CD4-positive, alpha-beta T cell treated with Interleukin-15 for 1 hour (primary cell): ENCODE measurements around the gene PLXND1.

Source experiments
- DNase-seq: peaks from one replicate; pipeline ENCODE4 v3.0.0-alpha.2; 2020

Gene PLXND1

DNA sequence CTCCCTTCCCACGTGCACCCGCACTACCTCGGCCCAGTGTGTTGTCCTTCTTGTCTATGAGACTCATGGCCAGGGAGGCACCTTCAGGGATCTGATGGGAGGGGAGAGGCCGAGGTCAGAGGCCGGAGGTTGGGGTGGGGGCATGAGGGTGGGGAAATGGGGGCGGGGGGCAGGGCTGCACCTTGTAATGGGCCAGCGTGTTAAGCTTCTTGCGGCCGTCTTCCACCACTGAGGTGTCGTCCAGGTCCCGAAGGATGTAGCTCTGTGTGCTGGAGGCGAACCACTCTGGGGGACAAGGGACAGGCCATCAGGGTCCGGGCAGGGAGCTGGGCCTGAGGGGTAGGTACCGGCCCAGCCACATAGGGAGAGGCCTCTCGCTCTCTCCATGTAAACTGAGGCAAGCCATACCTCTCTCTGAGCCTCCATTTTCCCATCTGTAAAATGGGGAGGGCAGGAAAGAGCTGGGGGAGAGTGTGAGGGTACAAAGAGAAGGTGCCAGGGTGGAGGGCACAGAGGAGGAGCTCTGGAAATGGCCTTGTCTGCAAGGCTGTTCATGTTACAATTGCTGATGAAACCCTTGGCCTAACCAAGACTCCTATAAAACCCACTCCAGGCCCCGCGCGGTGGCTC lies 44.7 kb downstream of the PLXND1 start:
- no peak for DNase-seq

DNA sequence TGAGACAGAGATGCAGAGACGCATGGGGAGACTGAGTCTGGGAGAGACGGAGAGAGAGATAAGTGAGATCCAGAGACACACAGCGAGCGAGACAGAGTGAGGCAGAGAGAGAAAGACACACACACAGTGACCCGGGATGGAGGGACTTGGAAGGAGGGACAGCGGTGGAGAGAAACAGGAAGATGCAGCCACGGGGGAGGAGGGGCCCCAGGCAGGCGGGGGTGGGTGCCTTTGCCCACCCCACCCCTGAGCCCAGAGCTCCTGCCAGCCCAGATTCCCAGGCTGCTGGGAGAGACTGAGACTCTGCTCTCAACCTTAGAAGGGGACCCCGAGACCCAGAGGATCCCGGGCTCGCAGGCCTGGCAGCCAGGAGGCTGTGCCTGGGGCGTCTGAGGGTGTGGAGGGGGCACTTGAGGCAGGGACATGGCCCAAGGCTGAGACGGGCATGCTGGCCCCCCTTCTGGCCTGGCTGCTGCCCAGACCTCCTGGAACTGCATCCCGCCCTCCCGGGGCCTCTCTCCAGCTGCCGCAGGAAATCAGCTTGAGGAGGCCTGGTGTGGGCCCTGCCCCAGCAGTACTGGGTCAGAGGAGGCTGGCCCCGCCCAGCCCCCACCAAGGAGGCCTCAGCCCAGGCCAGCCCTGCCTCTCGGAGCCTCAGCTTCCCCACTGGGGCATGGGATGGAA lies 45.4 kb downstream of the PLXND1 start:
- no peak for DNase-seq

DNA sequence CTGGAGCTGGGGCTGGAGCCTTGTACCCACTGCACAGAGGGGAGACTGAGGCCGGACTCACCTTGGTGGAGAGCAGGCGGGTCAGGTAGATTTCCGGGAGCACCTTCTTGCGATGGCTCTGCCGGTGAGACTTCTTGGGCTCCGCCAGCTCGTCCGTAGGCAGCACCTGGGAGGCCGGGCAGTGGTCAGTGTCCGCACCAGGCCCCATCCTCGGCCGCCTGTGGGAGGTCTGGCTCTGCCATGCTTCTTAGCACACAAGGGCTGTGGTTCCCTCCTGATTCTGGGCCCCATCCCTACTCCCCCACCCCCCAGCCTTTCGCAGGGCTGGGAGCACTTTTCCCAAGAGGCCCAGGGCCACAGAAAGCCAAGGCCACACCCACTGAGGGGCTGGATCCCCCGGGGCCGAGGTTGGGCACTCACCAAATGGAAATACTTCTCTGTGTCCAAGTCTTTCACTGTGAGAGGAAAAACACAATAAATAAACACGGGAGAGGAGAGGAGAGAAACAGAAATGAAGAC lies 46.1 kb downstream of the PLXND1 start:
- no peak for DNase-seq

DNA sequence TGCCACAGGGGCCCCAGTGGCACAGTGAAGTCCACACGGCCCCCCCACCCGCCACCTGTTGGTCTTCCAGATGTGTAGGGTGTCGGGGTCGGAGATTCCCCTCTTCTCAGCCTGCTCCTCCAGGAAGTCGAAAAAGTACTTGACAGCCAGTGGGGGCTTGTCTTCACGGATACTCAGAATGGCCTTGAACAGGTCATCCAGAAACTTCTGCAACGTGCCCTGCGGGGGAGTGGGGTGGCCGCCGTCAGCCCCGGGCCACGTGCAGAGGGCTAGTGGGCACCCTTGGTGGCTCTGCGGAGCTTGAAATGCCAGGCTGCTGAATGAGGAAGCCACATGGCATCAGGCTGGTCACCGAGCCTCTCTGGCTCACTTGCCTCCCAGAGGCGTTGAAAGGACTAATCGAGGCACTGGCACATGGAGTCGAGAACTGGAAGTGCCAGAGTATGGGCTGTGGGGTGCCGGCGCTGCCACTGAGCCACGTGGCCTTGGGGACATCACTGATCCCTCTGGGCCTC lies 46.9 kb downstream of the PLXND1 start:
- DNase-seq: no peak

DNA sequence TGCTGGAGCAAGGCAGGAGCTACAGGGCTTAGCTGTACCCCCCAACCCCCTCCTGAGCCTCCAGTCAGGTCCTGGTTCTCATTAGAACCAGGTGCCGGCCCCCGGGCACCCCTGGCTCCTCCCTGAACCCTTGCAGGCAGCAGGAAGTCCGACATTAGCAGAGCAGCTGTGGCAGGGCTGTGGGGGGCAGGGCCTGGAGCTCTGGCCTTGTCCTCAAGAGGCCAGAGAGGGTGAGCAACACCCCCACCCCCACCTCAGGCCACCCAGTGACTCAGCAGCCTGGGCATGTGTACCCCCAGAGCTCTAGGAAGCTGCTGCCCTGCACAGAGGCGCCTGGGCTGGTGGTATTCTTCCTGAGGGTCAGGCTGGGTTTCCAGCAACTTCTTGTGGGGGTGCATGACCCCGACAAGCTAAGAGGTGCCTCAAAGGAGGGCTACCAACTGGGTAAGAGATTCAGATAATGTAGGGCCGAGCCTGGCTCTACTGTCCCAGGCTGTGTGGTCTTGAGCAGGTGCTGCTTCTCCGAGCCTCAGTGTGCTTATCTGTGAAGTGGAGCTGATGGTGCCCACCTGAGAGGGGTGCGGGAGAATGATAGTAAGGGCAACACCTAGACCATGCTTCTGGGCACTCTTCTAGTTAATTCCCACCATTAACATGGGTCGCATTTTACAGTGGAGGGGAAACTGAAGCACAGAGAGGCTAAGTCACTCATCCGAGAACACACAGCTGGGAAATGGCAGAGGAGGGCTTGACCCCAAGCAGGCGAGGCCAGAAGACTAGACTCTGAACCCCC lies 47.5 kb downstream of the PLXND1 start:
- DNase-seq: no peak

DNA sequence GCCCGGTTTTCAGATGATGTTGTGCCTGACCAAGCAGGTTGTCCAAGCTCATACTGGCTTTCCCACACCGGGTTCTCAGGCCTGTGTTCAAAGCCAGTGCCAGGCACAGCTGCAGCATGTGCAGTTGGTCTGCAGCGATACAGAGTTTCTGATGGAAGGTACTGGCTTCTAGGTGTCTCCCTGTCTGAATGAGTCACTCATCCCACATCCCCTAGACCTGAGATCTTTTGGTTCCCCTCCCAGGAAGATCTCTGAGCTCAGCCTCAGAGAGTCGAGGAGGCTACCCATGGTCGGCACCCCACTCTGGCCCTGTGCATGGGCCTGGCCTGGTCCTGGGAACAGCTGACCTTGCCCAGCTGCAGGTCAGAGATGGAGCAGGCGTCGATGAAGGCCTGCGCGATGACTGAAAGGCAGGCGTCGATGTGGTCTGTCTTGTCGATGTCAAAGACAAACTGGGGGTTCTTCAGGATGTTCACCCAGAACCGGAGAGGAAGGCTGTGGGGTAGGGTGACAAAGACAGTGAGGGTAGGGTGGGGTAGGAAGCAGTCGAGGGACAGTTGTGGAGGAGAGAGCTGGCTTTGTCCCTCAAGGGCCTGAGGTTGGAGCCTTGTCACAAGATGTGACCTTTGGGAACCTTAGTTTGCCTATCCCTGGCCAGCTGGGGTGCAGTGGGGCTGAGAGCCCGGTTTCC lies 48.2 kb downstream of the PLXND1 start:
- no peak for DNase-seq

DNA sequence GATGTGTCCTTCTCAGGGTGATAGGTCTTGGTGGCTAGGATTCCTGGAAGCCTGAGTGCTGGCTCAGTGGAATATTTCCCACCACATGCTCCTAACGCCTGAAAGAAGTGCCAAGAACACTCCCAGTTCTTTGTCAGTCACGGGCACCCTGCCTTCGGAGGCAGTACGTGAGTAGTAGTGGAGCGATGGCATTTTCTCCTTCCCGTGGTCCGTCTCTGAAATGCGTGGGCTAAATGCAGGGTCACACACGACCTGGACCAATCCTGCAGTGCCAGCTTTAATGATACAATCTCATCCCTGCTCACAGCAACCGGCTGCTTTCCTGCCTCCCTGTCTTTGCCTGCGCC lies 49.0 kb downstream of the PLXND1 start:
- DNase-seq: no peak

DNA sequence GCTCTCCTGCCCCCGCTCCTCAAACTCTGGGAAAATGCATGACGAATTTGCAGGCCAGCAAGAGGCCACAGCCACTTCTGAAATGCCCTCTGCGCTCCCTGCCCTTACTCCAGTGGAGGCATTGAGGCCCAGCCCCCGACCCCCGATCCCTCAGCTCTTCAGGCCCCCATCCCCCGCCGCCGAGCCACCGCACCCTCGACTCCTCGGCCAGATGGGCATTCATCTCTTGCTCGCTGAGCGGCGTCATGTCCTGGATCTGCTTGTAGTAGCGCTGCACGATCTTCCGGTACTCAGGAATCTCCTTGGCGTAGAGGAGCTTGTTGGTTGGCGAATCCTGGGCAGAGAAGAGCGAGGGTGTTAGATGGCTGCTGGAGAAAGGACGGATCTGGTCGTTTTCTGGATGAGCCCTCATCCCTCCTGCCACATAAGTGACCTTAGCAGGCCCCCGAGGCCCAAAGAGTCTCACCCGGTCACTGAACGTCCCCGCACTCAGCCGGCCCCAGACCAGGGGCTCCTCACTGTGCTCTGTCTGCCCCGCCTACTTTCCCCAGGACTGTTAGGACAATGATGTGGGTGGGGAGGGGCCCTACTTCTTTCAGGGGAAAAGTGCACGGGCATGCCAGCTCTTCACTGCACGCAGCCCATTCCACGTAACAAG lies 49.5 kb downstream of the PLXND1 start:
- no peak for DNase-seq

DNA sequence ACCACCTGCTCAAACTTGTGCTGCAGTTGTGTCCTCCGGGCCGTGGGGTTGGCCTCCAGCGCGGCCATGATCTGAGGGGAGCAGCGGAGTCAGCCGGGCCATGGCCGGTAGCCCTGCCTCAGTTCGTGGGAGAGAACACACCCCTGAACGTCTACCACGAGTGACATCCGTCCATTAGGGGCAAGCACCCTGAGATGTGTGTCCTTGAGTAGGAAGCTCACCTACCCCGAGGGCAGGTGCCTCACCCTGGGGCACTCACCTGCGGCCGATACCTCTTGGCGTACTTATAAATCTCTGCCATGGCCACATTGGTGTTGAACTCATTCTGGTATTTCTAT lies 50.1 kb downstream of the PLXND1 start:
- DNase-seq: no peak

DNA sequence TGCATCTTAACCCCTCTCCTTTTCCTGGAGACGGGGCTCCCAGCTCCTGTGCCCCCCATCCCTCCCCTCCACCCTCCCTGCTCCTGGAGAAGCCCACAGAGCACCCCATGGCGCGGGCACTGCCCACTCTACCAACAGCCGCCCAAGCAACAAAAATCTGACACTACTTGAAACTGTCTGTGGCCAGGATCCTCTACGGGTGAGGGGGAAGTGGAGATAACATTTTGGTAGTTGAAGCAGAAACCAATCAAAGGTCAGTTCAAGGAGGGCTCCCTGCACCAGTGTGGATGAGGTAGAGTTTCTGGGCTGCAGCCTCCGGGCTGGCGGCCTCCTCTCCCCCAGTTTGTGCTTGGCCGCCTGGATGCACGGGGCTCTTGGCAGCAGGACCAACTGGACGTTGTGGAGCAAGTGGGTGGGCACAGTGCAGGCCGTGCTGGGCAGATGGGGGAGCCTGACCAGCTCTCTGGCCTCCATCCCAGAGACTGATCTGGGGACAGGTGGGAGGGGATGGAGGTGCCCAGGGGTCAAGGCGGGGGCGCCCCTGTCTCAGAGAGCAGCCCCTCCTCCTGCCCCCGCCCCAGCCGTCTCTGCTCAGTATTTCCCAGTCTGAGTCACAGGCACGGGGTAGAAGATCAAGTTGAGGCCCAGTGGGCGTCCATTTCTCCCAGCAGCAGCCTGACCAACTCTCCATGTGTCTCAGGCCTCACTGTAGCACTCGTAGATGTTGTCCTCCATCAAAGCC lies 50.7 kb downstream of the PLXND1 start:
- DNase-seq: no peak

DNA sequence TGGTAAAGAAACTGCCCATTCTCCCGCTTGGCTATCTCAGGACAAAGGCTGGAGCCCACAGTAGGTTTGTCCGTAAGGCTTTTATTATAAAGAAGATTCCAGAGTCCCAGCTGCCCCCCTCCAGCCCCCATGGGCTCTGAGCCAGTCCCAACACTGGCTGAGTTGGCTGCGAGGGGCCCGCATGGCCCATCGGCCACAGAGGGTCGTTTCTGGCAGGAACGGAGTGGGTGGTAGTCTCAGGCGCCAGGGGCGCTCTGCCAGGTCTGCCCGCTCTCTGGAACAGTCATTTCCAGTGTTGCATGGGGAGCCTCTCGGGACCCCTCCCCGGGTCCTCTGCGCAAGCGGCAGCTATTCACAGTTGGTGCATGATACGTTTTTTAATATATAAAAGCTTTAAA lies 51.3 kb downstream of the PLXND1 start:
- no peak for DNase-seq

DNA sequence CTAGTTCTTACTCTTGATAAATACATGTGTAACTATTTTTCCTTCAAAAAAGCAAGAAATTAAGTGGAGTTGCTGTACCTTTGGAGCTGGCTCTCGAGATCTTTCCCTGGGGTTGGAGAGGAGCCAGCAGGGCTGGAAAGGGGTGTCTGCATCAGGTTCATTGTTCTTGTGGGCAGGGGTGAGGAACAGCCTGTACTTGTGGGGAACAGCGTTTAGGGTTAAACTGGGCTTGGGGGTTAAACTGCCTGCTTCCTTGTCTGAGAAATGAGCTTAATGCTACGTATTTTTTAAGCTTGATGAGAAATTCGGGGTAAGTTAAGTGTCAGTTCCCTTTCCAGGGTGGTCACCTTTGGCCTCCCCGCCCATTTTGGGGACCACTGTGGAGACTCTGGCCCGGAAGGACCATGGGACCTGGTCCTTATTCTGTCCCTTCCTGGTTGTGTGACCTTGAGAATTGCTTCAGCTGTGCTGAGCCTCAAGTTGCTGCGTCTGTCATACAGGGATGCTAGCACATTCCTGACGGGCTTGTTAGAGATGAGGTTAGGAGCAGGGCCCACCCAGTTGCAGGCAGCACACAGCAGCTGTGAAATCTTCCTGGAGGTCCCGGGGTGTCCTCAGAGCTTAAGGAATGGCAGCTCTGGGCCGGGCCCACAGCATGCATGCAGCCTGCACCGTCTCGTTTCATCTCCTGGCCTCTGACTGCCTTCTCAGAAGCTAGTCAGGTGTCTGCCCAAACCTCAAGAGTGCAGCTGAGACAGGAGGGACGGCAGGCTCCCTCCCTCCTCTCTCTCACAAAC lies 51.9 kb downstream of the PLXND1 start:
- no peak for DNase-seq

DNA sequence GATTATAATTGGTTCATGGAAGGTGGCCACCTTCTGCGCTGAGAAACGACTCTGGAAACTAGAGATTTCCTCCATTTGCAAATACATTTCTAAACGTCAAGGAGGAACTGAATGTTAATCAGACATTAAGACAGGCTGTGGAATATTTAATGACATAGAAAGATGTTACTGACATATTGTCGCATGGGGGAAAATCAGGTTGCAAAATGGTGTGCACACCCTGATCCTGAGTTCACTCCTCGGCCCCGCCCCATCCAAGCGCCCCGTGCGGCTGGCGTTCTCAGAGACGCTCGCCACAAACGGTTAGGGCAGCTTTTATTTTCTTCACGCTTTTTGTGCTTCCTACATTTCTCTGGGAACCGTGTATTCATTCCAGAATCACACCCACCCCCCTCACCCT lies 52.8 kb downstream of the PLXND1 start:
- DNase-seq: peak; percentile 33

DNA sequence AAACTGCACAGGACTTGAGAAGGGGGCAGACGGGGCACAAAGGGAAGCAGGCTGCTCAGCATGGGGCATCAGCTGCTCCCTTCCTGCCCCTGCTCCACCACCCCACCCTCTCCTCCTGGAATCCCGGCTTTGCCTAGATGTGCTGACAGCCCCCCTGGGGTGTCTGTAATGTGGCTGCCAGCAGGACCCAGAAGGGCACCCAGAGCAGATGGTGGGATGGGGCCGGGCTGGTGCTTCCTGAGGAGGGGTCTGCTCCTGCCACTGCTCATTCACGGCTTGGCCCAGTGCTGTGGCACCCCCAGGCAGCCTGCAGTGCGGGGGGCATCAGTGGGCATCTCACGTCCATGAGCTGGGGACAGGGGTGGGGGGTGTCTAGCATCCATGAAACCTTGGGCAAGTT lies 53.3 kb downstream of the PLXND1 start:
- no peak for DNase-seq

DNA sequence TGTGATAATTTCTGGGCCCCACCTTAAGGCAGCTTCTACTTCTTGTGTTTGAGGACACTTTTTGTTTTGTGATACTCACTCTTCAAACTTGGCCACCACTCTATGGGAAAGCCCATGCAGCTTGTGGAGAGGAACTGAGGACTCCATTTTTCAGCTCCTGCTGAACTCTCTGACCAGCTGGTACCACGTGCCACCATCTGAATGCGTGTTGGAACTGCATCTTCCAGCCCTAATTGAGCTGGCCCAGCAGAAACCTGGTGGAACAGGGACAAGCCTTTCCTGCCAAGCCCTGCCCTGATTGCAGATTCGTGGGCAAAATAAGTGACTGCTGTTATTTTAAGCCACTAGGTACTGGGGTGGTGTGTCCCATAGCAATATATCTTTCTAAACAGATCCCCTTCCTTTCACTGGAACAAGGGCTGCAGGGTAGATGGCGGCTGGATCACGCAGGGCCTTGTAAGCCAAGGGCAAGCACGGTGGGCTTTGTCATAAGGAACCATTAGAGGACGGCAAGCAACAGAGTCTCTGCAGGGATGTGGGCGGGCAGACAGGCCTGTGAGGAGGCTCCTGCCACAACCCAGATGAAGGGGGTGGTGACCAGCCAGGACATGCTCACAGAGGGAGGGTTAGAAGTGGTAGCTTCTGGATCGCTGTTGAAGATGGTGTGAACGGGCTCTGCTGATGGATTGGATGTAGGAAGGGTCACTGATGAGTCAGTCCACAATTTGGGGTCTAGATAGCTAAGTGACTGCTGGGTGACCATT lies 54.0 kb downstream of the PLXND1 start:
- DNase-seq: no peak

DNA sequence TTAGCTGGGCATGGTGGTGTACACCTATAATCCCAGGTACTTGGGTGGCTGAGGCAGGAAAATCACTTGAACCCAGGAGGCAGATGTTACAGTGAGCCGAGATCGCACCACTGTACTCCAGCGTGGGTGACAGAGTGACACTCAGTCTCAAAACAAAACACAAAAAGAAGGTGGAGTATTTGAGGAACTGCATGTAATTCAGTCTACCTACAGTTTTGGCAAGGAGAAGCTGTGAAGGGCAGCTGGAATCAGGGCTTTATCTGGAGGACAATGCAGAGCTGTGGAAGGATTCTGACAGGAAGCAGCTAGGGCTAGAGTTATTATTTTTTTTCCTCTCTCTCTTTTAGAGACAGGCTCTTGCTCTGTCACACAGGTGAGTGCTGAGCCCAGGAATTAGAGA lies 56.7 kb downstream of the PLXND1 start:
- DNase-seq: no peak

DNA sequence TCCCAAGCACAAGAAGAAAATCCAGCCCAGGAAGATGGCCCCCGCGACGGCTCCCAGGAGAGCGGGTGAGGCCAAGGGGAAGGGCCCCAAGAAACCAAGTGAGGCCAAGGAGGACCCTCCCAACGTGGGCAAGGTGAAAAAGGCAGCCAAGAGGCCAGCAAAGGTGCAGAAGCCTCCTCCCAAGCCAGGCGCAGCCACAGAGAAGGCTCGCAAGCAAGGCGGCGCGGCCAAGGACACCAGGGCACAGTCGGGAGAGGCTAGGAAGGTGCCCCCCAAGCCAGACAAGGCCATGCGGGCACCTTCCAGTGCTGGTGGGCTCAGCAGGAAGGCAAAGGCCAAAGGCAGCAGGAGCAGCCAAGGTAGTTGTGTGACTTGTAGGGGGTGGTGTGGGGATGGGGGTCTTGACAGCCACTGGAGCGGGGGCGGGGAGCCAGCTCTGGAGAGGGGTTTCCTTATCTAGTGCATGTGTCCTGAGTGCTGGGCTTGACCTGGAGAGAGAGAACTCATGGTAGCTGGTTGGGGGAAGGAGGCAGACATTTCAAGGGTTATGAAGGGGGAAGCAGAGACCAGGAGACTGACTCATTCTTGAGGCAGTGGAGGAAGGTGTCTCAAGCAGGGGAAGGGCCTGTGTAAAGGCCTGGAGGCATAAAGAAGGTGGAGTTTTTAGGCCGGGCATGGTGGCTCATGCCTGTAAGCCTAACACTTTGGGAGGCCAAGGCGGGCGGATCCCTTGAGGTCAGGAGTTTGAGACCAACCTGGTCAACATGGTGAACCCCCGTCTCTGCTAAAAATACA lies 57.3 kb downstream of the PLXND1 start:
- peak; percentile 29 for DNase-seq

DNA sequence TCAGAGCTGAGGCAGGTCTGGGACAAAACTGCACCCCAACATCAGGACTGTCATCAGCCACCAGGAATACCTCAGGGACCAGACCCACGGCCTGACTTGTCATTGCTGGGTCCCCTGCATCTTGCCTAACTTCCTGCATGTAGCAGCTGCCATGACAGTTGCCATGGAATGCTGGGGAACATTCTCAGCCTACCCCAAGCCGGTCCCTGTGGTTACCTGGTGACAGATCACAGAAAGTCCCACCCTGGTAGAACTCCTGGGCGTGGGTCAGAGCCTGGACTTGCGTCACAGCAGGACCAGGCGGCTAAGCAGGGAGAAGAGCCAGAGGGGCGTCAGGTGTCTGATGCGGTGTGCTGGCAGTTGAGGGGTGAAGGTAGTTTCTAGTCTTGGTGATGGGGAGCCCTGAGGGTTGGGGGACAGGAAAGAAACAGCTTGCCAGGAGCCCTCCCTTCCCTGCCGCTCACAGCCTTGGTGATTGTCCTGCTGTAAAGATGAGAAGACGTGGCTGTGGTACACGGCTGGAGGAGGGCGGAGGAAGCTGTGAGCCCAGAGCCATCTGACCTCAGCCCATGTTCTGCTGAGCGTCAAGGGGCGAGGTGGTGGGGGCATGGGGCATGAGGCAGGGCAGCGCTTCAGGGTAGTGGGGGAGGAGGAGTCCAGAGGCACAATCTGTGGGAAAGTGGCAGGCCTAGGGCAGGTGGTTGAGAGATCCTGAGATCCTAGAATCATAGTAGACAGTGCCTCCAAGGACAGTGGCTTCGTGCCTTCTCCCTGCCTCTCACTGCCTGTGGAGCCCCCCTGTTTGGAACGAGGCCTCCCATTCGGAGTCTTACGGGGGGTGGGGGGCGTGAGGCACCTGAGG lies 58.1 kb downstream of the PLXND1 start:
- no peak for DNase-seq

DNA sequence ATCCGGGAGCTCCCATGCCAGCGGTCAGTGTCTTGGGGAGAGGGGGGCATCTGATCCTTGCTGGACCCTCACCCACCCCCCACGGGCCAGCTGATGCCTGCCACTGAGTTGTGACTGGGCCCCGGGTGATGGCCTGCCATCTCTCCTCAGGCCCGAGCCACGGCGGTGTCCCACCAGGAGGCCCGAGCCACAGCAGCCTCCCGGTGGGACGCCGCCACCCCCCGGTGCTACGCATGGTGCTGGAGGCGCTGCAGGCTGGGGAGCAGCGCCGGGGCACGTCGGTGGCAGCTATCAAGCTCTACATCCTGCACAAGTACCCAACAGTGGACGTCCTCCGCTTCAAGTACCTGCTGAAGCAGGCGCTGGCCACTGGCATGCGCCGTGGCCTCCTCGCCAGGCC lies 59.2 kb downstream of the PLXND1 start:
- DNase-seq: no peak
